Measurements from ENCODE around the gene ACOT13. TPM values are rescaled to one million over a fixed set of nuclear protein-coding genes. Genes with fewer than 3 reads are reported as not detected.

Gene ACOT13
- total and polyA plus RNA-seq, 2 of the 8 experiments (the other 6 are each of a cell fraction or from before 2014, with no cell fraction given) = 27.6 to 40.6 TPM

DNA sequence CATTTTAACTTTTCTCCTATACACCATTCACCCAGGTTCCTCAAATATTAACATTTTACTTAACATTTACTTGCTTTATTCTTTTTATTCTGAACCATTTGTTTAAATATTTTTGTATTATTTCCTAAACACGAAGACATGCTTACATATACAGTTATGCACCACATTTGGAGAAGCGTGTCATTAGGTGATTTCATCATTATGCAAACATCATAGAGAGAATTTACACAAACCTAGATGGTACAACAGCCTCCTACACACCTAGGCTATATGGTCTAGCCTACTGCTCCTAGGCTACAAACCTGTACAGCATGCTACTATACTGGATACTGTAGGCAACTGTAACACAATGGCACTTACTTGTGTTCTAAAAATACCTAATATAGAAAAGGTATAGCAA, 6.8 kb upstream of the ACOT13 start:
- peaks cover 2 to 6% (median 2%) of the 10 kb centered on the region in 4 experiments; a peak in 4 of 7 replicates for H3K4me1 ChIP-seq (replicated peaks in 1 of 4; ENCODE audit: control insufficient read depth in 3 of 4, insufficient read depth in 4 of 4, low read length in 3 of 4)
- H3K23ac ChIP-seq (ENCODE audit: insufficient read length) = no peak overlapping the region
- no peak overlapping the region for H3K14ac ChIP-seq (ENCODE audit: insufficient read length)
- H2BK120ac ChIP-seq (replicated peaks; ENCODE audit: low read depth, low read length) = no peak overlapping the region
- H4K8ac ChIP-seq (ENCODE audit: extremely low read depth, insufficient read depth, low read length) = no peak overlapping the region
- DNase-seq (ENCODE audit: low read depth in 1 of 2, low spot score in 2 of 2) (no peak), FAIRE-seq (no peak)
- H2BK12ac ChIP-seq (ENCODE audit: low read depth, low read length) = no peak overlapping the region
- H3K27me3 ChIP-seq (replicated peaks in 1 of 4; ENCODE audit: control insufficient read depth in 3 of 4, extremely low read depth in 1 of 4, insufficient read depth in 3 of 4, low read length in 3 of 4) = no peaks in the 10 kb centered on the region
- no peak for TF ChIP-seq JUND (IDR thresholded peaks at IDR 0.05; ENCODE audit: low read length)
- H3K79me2 ChIP-seq (ENCODE audit: control insufficient read depth in 1 of 2, insufficient read depth in 2 of 2, low read length in 2 of 2) = peaks cover 0 to 73% of the 10 kb centered on the region in 2 experiments; a peak in 3 of 4 replicates
- WGBS, 2 experiments (ENCODE audit: extremely low coverage in 1 of 2, insufficient coverage in 1 of 2, insufficient read length in 1 of 2, insufficient replicate concordance in 2 of 2, low coverage in 1 of 2, low lambda C conversion rate in 2 of 2, missing lambda C conversion rate in 1 of 2) = 96% methylated on average over 2 of the region's 2 CpGs; no CpG with 5 or more reads in 1 of the 2 experiments
- ChIA-PET POLR2A (ENCODE audit: partially characterized antibody) (interaction anchor here (1.4 to 1.7 kb wide), 3 partner anchors 11 to 24 kb away, joined by 6 to 18 read pairs (median 9); partner anchors contain the start of gene KIAA0319), CTCF (ENCODE audit: partially characterized antibody) (interaction anchor here (0.6 to 1.9 kb wide), 2 partner anchors 75 to 81 kb away, joined by 3 to 4 read pairs; no protein-coding TSS in a partner anchor)
- no peak overlapping the region for H3K27ac ChIP-seq (ENCODE audit: low read depth, low read length)
- no peak overlapping the region for H3K4ac ChIP-seq (replicated peaks; ENCODE audit: insufficient read length, low read depth, low read length)
- H3K79me1 ChIP-seq (ENCODE audit: low read depth, low read length) = peaks cover 6% of the 10 kb centered on the region
- no peak overlapping the region for H3K4me2 ChIP-seq (ENCODE audit: insufficient read depth in 1 of 2, low read depth in 2 of 2, low read length in 2 of 2)
- H4K5ac ChIP-seq (ENCODE audit: insufficient read length, low read depth, low read length) = no peak overlapping the region
- H2BK15ac ChIP-seq (ENCODE audit: low read length) = no peak overlapping the region
- no peak overlapping the region for H3K56ac ChIP-seq (replicated peaks; ENCODE audit: insufficient read length, low read depth, low read length)
- no peak overlapping the region for H2BK20ac ChIP-seq (ENCODE audit: low read length)
- H3K36me3 ChIP-seq (ENCODE audit: control insufficient read depth in 2 of 4, insufficient read depth in 4 of 4, low read length in 3 of 4) = peaks cover 5 to 35% (median 13%) of the 10 kb centered on the region in 4 experiments; a peak in 7 of 8 replicates
- peaks cover 0 to 3% of the 10 kb centered on the region in 2 experiments for H4K20me1 ChIP-seq (replicated peaks in 1 of 2; ENCODE audit: control insufficient read depth in 1 of 2, insufficient read depth in 2 of 2, low read length in 2 of 2)
- H3K18ac ChIP-seq (ENCODE audit: extremely low read depth, low read length) = no peak overlapping the region
- H3K23me2 ChIP-seq (ENCODE audit: low read depth, low read length) = no peaks in the 10 kb centered on the region
- H3K9me3 ChIP-seq (ENCODE audit: insufficient read depth in 2 of 2, low read depth in 1 of 2, low read length in 1 of 2) = no peaks in the 10 kb centered on the region
- H2AK5ac ChIP-seq (ENCODE audit: low read depth, low read length) = no peak overlapping the region
- no peak overlapping the region for H2AFZ ChIP-seq (ENCODE audit: low read length)
- H2BK5ac ChIP-seq (ENCODE audit: low read depth, low read length) = no peak overlapping the region
- no peak overlapping the region for H3K9ac ChIP-seq (replicated peaks in 1 of 4; ENCODE audit: extremely low read depth in 1 of 4, low read depth in 3 of 4, low read length in 3 of 4)
- H4K91ac ChIP-seq (replicated peaks; ENCODE audit: insufficient read length, low read length) = no peak overlapping the region
- H3K4me3 ChIP-seq (ENCODE audit: extremely low read depth in 1 of 4, insufficient read depth in 2 of 4, low read depth in 3 of 4, low read length in 4 of 4) = no peak overlapping the region
